NCI-H748 treated with DMSO at 0.1 percent for 48 hours (cell line): ENCODE measurements around the gene TRABD2B.
A peak's percentile ranks its signal among the peaks of the same experiment; 100 is the strongest.

Source experiments
- DNase-seq: peaks from one replicate; lab custom pipeline; 2025; lab: John Stamatoyannopoulos, UW

TRABD2B gene

GRCh38 chr1:47997289-47998200 lies at the start of gene TRABD2B:
Gene TRABD2B (minus strand): TSS chr1:47997385.
- peak; percentile 16 for DNase-seq

DNA sequence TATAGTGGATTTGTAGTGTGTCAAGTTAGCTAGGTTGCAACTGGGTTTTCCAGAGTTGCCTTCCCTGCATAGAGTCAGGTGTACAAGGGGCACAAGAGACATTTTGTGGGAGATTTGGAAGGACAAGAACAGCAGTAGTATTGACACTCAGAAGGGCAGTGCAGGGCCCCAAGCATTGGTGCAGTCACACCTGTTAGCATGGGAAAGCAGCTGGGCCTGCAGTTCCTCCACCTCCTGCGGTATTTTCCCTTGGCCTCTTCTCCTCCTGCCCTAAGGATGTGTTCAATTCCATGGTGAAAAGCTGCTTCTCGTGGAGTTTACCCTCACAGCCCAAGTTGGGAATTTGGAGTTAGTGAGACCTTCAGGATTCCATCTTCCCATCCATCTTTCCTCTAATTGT lies 47.1 kb upstream of the TRABD2B start:
- no peak for DNase-seq

DNA sequence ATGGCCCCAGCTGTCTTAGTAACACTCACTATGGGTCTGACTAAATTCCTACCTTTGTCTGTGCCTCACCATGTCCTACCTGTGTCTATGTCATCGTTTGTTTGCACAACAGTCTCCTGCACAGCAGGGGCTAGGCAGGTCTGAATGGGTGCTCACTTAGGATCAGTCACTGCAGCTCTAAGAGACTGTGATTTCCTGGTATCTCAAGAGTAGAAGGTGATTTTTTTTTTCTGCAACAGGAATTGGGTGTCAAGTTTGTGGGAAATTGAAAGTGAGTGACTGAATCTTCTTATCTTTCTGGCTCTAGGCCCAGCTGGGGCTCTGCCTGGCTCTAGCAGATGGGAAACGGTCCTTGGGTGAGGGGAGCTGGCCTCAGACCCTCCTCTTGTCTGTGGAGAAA lies 46.4 kb upstream of the TRABD2B start:
- DNase-seq = no peak

- DNase-seq = no peak
These were observed 43.0 kb upstream of the TRABD2B start for GRCh38 chr1:48040154-48040553.

DNA sequence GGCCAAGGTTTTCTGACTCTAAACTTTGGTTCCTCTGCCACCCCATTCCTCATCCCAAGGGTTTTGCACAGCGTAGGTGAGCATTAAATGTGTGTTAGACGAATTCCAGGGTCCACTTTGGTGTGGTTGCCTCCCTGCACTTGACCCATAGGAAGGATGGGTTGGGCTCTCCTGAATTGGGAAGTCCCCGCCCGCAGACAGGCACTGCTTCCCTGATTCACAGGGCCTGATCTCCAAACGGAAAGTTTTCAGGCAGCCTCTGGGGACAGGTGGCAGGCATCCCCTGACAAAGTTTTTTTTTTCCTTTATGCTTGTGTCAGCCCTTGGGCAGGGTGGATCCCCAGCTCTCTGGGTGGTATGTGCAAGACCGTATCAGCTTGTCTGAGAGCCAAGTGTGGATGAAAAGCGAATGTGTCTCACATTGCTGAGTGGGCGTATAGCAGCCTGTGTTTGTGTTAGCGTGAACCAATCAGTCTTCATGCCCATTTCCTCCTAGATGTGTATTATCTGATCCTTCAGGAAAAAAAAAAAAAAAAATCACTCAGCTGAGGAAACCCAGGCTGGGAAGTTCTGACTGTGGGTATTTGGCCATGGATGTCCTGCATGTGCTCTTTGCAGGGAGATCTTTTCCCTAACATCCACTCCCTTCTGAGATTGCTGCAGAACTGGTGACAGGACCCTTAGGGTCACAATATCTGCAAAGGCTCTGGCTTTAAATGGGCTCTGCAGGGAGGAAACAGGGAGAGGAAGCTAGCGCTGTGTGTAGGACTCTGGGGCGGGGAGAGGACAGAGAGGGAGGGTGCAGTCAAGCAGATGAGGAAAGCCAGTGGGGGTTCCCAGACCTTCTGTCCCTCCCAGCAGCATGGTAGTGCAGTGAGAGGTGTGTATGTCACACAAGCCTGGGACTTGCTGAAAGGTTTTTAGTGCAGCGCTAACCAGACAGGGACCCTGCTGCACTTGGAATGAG lies 42.2 kb upstream of the TRABD2B start:
- DNase-seq = no peak

- no peak for DNase-seq
These were observed 41.1 kb upstream of the TRABD2B start for GRCh38 chr1:48038270-48038767.

GRCh38 chr1:48036710-48037355 lies 39.6 kb upstream of the TRABD2B start:
- DNase-seq = no peak

DNA sequence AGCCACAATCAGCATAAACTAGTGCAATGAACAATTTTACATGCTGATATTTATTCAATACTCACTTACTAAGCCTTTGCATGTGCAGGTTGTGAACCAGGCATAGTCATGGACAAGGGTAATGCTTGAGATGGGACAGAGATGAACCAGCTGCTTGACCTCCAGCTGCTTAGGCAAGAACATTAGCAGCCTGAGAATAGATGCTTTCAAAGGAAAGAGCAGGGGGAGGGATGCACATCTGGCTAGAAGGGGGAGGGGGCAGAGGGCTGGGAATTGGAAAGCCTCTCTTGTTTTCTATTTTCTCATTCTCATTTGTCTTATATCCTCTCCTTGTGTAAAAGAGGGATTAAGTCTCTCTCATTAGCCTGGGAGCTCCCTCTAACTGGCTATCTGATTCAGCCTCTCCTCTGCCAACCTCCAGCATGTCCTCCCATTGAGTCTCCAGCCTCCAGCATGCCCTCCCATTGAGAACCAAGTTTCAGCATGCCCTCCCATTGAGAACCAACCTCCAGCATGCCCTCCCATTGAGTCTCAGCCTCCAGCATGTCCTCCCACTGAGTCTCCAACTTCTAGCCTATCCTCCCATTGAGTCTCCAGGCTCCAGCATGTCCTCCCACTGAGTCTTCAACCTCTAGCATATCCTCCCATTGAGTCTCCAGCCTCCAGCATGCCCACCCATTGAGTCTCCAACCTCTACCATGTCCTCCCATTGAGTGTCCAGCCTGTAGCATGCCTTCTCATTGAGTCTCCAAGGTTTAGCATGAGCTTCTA lies 38.4 kb upstream of the TRABD2B start:
- DNase-seq = no peak

DNA sequence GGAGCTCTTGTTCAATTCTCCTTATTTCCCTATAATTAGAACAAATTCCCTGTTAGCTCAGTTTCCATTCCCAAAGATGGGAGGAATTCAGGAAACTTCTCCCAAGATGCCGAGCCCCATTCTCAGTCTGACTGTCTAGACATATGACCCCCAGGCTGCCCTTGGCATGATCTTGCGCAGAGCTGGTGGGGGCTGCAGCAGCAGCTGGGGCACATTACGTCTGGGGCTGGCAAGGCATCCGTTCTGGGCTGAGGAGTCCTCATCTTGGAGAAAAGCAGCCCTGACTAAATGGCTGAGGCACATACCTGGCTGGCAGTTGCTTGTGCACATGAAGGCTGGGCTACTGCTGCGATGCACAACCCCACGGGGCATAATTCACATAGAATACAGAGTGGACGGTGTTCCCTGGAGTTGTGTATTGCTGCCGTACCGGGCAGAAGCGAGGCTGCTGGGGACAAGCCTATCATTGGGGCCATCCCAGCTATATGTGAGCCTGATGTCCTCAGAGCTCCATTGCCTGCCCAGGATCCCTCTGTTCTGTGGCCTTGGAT lies 36.4 kb upstream of the TRABD2B start:
- DNase-seq = no peak

- no peak for DNase-seq
These were observed 34.5 kb upstream of the TRABD2B start for GRCh38 chr1:48031676-48032075.

GRCh38 chr1:48030696-48031365 lies 33.6 kb upstream of the TRABD2B start:
- DNase-seq = no peak

DNA sequence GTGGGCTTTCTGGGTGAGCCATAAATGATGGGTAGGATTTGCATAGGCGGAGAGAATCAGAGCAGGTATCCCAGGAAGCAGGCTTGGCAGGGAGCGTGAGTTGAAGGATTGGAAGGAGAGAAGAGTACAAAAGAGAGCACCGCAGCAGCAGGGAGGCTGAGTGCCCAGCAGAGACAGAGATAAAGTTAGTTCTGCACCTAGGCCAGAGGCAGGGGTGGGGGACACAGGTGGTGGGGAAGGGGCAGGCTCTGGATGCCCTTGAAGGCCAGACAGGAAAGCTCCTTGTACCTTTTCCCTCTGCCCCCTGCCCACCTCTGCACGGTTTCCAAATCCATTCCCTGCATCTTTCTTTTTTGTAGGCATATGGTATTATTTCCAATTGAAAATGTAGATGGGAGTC lies 33.0 kb upstream of the TRABD2B start:
- no peak for DNase-seq

DNA sequence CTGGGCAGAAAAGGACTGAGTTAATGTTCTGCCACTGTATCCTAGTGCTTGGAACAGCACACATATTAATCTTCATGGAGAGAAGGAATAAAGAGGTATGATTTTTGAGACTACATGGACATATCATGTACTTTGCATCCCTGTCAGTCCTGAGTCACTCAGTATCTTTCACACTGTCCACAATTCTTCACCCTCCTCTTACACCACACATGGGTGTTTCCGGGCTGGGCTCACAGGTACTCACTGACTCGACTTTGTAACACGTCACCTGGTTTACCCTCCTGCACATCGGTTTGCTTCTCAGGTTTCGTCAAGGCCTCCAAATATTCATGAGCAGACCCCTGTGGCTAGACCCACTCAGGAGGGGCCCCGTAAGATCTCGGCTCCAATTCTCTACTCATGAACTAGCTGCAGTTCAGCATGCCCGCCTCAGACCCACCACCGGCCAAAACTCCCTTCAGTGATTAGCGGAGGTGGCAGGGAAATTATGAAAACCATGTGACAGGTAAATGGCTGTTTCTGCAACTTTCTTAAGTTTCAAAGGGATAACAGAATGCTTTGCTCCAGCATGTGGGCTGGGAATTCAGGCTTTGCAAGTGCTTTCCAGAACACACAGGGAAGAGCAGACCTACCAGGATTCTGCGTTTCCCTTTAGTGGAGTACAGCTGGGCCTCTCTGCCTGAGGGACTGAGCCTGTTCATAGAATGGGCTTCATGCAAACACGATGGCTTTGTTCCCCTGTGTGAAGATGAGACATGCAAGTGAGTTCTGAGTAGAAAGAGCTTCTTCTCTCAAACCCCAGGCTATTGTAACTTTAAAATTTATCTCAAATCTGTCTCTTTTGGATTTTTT lies 31.3 kb upstream of the TRABD2B start:
- no peak for DNase-seq

DNA sequence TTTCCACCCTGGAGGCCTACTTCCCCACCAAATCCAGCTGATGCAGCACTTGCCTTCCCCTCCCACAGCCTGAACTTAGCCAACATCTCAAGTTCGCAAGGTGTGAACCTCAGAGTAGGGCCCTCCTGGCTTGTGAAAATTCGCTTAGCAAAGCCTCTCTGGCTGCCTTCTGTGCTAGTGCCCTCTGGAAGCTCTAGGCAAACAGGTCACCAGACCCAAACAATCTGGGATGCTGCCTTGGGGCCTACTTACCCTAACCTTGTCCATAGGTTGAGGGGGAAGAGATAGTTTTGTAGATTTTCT lies 30.3 kb upstream of the TRABD2B start:
- no peak for DNase-seq

DNA sequence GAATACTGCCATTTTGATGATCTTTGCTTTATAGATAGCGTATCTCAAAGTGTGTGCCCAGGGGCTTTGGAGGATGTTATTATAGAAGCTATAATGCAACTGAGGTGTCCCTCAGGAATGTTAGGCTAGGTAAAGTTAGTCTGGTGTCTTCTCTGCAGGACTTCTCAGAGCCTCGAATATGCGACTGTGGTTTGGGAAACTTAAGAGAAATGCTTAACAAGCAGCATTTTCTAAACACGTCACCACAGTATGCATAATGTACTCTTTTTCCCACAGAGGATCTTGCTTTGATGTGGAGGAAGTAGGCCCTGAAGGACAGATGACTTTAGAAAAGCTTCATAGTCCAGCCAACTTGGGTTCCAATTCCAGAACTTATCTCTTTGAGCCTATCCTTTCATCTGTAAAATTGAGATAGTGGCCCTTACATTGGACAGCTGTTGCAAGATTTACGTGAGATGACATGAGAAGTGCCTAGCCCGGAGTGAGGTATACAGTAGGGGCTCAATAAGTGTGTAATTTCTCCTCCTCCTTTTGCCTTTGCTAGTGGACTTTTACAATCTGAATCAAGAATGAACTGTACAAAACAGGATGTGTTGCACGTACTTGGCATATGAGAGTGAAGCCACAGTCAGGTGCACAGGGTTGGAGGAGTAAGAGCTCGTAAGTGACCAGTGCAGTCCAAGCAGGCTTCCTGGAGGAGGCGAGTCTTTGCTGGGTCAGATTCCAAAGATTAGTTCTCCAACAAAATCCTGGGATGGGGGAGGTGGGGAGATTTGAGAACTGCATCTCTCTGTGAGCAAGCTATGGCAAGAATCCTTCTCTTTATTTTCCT lies 29.7 kb upstream of the TRABD2B start:
- no peak for DNase-seq

DNA sequence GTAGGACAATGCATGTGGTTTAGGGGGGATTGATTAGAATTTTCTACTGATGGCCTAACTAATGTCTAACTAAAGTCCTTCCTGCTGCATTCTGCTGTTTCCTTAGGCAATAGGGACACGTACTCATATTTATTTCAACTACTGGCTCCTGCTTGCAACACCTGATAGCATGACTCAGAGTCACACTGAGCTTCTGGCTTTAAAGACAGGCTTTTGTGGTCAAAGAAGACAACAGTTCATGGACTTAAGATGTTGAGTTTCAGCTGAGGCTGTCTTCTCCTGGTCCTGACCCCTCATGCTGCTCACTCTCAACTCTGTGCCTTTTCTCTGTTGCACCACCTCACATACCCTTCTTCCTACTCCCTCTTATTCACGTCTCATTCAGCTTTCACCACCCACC lies 29.1 kb upstream of the TRABD2B start:
- no peak for DNase-seq

GRCh38 chr1:48025076-48025475 lies 27.9 kb upstream of the TRABD2B start:
- DNase-seq = no peak

GRCh38 chr1:48023488-48023887 lies 26.3 kb upstream of the TRABD2B start:
- DNase-seq = no peak

DNA sequence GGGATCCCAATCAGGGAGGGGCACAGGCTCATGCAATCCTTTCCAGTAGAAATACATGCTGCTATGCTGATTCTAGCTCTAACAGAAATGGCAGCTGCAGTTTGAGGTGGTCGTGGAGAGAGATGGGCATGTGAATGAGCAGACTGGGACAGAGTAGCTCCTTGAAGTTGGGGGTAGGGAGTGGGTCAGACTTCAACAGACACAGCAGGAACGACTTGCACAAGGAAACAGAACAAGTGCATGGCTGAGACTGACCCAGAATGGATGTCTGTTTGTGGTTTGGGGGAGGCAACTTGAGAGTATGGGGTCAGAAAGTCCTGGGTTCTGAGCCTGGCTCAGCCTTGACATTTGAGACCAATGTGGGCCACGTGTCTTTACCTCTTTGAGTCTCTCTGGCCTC lies 25.1 kb upstream of the TRABD2B start:
- no peak for DNase-seq
